GM23248 (cell line): ENCODE results near the gene KDM7A.

Experiments used
- EZH2 ChIP-seq: fragments of 200-600 bp; sonication (generic); IDR thresholded peaks from 2 replicates; pipeline ENCODE4 v1.6.1; 2018; ENCODE audit warnings: antibody characterized with exemption, mild to moderate bottlenecking; ENCODE audit not compliant: insufficient read depth, poor library complexity, severe bottlenecking
- EZH2phosphoT487 ChIP-seq: fragments of 200-600 bp; sonication (generic); IDR thresholded peaks from 2 replicates; pipeline ENCODE4 v1.6.1; 2018; ENCODE audit warnings: antibody characterized with exemption, moderate library complexity, mild to moderate bottlenecking, low read depth; ENCODE audit not compliant: insufficient read depth

DNA sequence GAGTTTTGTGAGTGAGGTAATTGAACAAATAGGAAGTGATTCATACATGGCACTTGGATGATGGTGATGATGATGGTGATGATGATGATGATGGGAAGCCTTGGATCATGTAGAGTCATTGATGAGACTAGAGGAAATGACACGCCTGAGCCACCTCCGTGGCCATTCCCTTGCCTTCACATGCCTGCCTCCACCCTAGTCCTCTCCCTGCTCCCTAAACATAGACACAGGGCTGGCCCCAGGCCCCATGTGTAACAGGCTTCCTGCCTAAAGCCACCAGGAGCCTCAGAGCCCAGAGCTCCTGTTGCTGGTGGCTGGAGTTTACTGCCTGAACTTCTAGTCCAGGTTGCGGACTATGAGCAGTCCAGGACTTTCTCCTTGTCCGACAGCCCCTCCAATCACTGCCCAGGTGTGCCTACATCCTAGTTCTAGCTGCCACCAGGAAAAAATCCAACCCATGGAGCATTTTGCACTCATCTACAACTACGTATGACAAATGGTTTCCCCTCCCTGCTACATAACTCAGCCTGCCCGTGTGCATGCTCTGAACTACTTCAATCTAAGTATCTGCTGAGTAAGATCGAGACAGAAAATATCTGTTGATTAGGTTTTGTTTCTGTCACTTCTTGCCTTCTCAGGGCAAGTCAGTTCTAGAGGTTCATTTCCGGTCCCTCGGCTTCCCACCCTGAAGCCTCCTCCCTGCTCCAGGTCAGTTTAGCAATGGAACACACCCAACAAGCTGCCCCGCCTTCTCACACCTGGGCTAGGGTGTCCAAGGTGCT lies 35.5 kb upstream of the KDM7A start:
- TF ChIP-seq EZH2 (no peak), EZH2phosphoT487 (no peak)
